ENCODE data around the gene NEK11. TPM values are rescaled to one million over a fixed set of nuclear protein-coding genes. Genes with fewer than 3 reads are reported as not detected.

NEK11 gene
- total and polyA plus RNA-seq, 2 donors (not counting 3 experiments of a cell fraction or from before 2014, with no cell fraction given), result 1.7 to 4.3 TPM

GRCh38 chr3:131107637-131108433 lies 81.2 kb downstream of the NEK11 start:
- CTCF ChIA-PET, result interaction anchor here (1.0 kb wide), 2 partner anchors 12 to 35 kb away, joined by 3 read pairs; no protein-coding TSS in a partner anchor
- Histone ChIP-seq H3K36me3 (ENCODE audit: control insufficient read depth in 2 of 2, extremely low read depth in 1 of 2, insufficient read depth in 2 of 2, low read length in 2 of 2) (no peaks in the 10 kb centered on the region), H3K9me3 (replicated peaks; ENCODE audit: control insufficient read depth, insufficient read depth, low read length) (no peaks in the 10 kb centered on the region), H3K27ac (ENCODE audit: insufficient read depth, low read depth, low read length) (no peak overlapping the region), H2AFZ (ENCODE audit: low read depth, low read length) (peak overlapping the region; percentile 40), H3K79me2 (ENCODE audit: control insufficient read depth, insufficient read depth, low read length) (no peaks in the 10 kb centered on the region), H3K4me1 (ENCODE audit: control insufficient read depth, extremely low read depth, insufficient read depth, low read length) (peaks cover 3% of the 10 kb centered on the region), H4K20me1 (replicated peaks; ENCODE audit: control insufficient read depth, extremely low read depth, insufficient read depth, low read length) (no peaks in the 10 kb centered on the region), H3K4me3 (replicated peaks in 1 of 3; ENCODE audit: insufficient read depth in 1 of 3, low read depth in 1 of 3, low read length in 3 of 3) (no peak overlapping the region), H3K27me3 (ENCODE audit: control insufficient read depth in 2 of 2, insufficient read depth in 2 of 2, low read length in 2 of 2) (no peaks in the 10 kb centered on the region), H3K9ac (replicated peaks; ENCODE audit: extremely low read depth, insufficient read depth, low read length) (no peak overlapping the region), H3K4me2 (ENCODE audit: insufficient read depth, low read length) (peak overlapping the region; percentile 17), H3K9me1 (replicated peaks; ENCODE audit: control insufficient read depth, extremely low read depth, insufficient read depth, low read length) (no peaks in the 10 kb centered on the region)
- dilution Hi-C loops (cut with MboI; ENCODE audit: extremely low pct_ligation_motif_present, low sequenced_read_pairs), result no loop called here
- no TSS peak for BruUV-seq (replicated peaks)
- intact Hi-C loops (cut with micrococcal nuclease), result no loop called here
- POLR2A ChIA-PET, result no interaction called here
- DNase-seq (ENCODE audit: low read depth, low spot score) (peak; percentile 6), FAIRE-seq (no peak)
- TF ChIP-seq FOS (IDR thresholded peaks at IDR 0.05; ENCODE audit: borderline replicate concordance, insufficient read depth, low read length) (peak; percentile 5), JUN (IDR thresholded peaks at IDR 0.05; ENCODE audit: borderline replicate concordance, insufficient read depth, insufficient read length, low read depth) (no peak), POLR2AphosphoS5 (IDR thresholded peaks at IDR 0.05; ENCODE audit: insufficient read depth, low read depth, low read length) (no peak)

- Histone ChIP-seq H3K79me2 (ENCODE audit: control insufficient read depth, insufficient read depth, low read length) (no peaks in the 10 kb centered on the region), H3K27ac (ENCODE audit: insufficient read depth, low read depth, low read length) (no peak overlapping the region), H3K4me3 (replicated peaks in 1 of 3; ENCODE audit: insufficient read depth in 1 of 3, low read depth in 1 of 3, low read length in 3 of 3) (no peak overlapping the region), H4K20me1 (replicated peaks; ENCODE audit: control insufficient read depth, extremely low read depth, insufficient read depth, low read length) (no peaks in the 10 kb centered on the region), H3K4me1 (ENCODE audit: control insufficient read depth, extremely low read depth, insufficient read depth, low read length) (peaks cover 3% of the 10 kb centered on the region), H2AFZ (ENCODE audit: low read depth, low read length) (peak overlapping the region; percentile 48), H3K9ac (replicated peaks; ENCODE audit: extremely low read depth, insufficient read depth, low read length) (no peak overlapping the region), H3K9me1 (replicated peaks; ENCODE audit: control insufficient read depth, extremely low read depth, insufficient read depth, low read length) (no peaks in the 10 kb centered on the region), H3K4me2 (ENCODE audit: insufficient read depth, low read length) (no peak overlapping the region), H3K27me3 (ENCODE audit: control insufficient read depth in 2 of 2, insufficient read depth in 2 of 2, low read length in 2 of 2) (no peaks in the 10 kb centered on the region), H3K9me3 (replicated peaks; ENCODE audit: control insufficient read depth, insufficient read depth, low read length) (no peaks in the 10 kb centered on the region), H3K36me3 (ENCODE audit: control insufficient read depth in 2 of 2, extremely low read depth in 1 of 2, insufficient read depth in 2 of 2, low read length in 2 of 2) (no peaks in the 10 kb centered on the region)
- no TSS peak for BruUV-seq (replicated peaks)
- TF ChIP-seq CTCF (IDR thresholded peaks at IDR 0.05; ENCODE audit: extremely low read depth in 1 of 2, insufficient read depth in 1 of 2, low read depth in 1 of 2, low read length in 2 of 2) (no peak), FOS (IDR thresholded peaks at IDR 0.05; ENCODE audit: borderline replicate concordance, insufficient read depth, low read length) (no peak), GATA2 (IDR thresholded peaks at IDR 0.05; ENCODE audit: insufficient read depth, insufficient read length, low read depth, low read length) (peak; percentile 32)
- POLR2A ChIA-PET, result no interaction called here
- CTCF ChIA-PET, result no interaction called here
- no peak for DNase-seq (ENCODE audit: low read depth, low spot score)
- intact Hi-C loops (cut with micrococcal nuclease), result no loop called here
- no peak for FAIRE-seq
- dilution Hi-C loops (cut with MboI; ENCODE audit: extremely low pct_ligation_motif_present, low sequenced_read_pairs), result no loop called here
Measured at GRCh38 chr3:131109156-131109555, 82.5 kb downstream of the NEK11 start.
